HG03025 (cell line): ENCODE data around the gene OR6N1.

ENCODE experiments used
- ATAC-seq: cut with Tn5 transposase; IDR thresholded peaks from one replicate; pipeline ENCODE4 v1.9.1; 2021; ENCODE audit warnings: mild to moderate bottlenecking, moderate library complexity; ENCODE audit not compliant: unreplicated experiment, low FRiP score

OR6N1 gene

GRCh38 chr1:158752155-158752712 lies 19.8 kb downstream of the OR6N1 start:
- no peak for ATAC-seq

DNA sequence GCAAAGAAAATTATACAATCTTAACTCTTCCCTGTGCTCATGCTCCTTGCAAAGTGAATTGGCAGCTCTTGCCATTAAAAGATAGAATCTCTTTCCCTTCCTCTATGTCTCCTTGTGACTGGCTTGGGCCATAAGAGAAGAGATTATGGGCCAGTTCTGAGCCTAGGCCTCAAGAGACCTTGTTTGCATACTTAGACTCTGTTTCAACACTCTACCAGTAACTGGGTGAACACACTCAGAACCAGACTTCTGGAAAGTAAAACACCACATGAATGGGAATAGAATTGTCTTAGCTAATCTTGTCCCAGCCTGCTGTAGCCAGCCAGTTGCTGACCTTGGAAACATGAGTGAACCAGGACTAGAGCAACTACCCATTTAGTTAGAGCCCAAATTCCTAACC lies 36.1 kb downstream of the OR6N1 start:
- ATAC-seq: no peak

- no peak for ATAC-seq
These were observed 39.5 kb downstream of the OR6N1 start for GRCh38 chr1:158732524-158732923.

GRCh38 chr1:158731707-158732106 lies 40.3 kb downstream of the OR6N1 start:
- no peak for ATAC-seq

GRCh38 chr1:158730453-158730852 lies 41.5 kb downstream of the OR6N1 start:
- no peak for ATAC-seq

DNA sequence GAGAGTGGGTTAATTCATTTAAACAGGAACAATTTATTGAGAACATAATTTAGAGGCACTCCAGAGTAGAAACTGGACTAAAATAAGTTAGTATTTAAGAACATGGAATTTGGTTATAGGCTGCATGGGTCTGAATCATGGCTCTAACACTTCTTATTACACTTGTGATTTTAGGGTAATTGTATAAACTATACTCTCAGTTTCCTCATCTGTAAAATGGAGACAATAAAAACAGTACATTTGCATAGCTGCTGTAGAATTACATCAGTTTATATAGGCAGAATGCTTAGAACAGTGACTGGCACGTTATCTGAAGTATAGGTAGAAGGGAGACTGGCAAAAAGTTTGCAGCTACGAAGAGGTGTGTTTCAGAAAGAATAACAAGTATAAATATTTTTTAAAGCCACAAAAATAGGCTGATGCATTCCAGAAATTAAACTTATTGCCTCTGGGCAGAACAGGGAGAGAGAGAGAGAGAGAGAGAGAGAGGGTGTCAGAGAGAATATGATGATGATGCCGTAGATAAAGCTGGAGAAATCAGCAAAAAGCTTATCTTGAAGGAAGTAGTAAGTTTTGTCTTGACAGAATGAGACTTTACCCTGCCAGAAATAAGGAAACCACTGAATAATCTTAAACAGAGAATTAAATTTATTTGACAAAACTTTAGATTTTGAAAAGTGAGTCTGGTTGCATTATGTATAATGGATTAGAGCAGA lies 43.3 kb downstream of the OR6N1 start:
- ATAC-seq: no peak

- ATAC-seq: no peak
These were observed 47.6 kb downstream of the OR6N1 start for GRCh38 chr1:158724442-158724841.

GRCh38 chr1:158720620-158721019 lies 51.4 kb downstream of the OR6N1 start, which contains the start of gene OR6K3:
OR6K3 (minus strand) TSS chr1:158720720; CDS start chr1:158718115, 2,605 bp downstream.
- ATAC-seq: no peak

GRCh38 chr1:158719664-158720063 lies 52.3 kb downstream of the OR6N1 start:
- no peak for ATAC-seq

- no peak for ATAC-seq
These were observed 54.7 kb downstream of the OR6N1 start for GRCh38 chr1:158717344-158717743.

DNA sequence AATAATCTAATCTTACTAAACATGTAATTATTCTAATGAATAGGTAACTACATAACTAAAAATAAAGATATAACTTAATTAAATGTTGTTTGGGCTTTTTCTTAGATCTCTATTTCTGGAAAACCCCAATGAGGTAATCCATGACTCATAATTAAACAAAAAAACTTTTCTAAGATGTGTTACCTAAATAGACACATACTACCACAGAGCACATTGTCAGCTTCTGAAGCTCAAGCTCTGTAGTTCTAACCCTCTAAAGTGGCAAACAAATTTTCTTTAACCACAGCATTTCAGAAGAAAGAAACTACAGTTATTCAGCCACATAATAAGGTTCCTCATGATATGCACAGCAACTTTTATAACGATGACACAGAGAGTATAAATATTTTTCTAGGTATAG lies 55.7 kb downstream of the OR6N1 start:
- no peak for ATAC-seq

DNA sequence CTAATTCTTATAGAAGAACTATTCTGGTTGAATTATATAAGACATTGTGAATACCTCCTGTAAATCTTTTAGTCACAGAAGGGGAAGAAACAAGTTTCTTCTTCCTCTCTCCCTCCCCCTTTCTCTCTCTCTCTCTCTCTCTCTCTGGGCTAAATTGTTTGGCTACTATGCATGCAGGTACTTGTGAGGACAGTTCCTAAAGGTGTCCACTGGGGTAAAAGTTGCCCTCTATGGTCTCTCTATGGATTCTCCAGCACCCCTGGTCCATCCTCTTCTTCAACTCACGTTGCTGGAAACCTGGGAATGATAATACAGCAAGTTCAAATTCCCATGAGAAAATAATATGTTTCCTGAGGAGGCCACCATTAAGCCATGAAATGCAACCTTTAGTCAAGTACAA lies 57.2 kb downstream of the OR6N1 start:
- ATAC-seq: no peak
